ENCODE data around the gene PFAS.
"Not testable (repeated sequence)": the region's sequence is repeated elsewhere in the genome, so short reads cannot be mapped to it uniquely, and the experiment has no call there.

PFAS gene

DNA sequence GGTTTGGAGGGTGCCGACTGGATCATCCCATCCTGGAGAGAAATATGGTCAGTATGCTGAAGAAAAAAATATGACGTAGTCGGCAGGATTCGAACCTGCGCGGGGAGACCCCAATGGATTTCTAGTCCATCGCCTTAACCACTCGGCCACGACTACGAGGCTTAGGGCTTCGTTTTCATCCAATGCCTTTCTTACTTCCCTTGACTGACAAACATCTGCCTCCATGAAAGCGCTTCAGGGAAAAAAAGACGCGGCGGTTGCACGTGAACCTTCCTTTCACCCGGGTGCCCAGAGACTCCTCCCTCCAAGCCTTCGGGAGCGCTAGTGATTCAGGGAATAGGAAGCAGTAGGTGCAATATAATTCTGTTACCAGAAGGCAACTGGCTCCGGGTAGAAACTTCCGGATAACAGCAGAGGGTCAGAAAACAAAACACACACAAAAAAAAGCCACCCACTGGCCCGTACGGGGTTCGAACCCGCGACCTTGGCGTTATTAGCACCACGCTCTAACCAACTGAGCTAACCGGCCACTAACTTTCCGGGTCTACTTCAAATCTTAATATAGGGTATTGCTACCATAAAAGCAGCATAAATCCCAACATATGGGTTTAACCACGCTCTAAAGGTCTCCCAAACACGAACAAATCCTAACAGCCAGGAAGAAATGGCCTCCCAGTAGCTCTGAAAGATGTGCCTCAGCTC lies 22.4 kb upstream of the PFAS start:
- FAIRE-seq: no peak

DNA sequence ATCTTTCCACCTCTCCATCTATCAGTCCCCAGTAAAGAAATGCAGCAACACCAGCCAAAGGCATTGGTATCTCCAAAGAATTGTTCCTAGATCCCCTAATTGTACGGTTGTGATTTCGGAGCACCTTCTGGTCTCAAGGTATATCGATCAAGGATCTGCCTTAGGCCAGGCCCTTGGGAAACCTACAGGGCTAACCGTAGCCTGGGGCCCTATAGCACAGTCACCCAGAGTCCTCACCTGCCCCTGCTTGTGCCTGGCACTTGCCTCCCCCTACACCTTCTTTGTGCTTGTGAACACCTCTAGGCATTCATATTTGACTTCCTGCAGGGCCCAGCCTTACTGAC lies 21.9 kb upstream of the PFAS start:
- no peak for DNase-seq (ENCODE audit: insufficient read length, low spot score)
- FAIRE-seq: no peak

More for the DNA sequence above, 22.4 kb upstream of the PFAS start:
- DNase-seq (ENCODE audit: insufficient read length, low spot score): peak; percentile 81

DNA sequence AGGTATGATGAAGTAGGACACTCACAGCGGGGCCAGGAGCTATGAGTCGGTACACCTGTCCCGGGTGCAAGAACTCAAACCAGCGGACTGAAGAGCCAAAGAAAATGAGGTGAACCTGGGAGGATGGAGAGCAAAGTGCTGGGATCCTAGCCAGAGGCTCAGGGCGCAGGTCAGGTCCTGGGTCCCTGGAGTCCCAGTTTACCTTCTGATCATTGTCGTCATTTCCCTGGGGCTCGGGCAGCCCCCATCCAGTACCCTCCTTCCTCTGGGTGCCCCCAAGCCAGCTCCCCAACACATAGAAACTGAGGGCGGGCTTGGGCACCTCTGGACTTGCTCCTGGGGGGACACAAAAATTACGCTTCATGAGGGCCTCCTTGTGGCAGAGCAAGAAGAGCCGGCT lies 17.4 kb upstream of the PFAS start:
- DNase-seq (ENCODE audit: insufficient read length, low spot score) (no peak), FAIRE-seq (no peak)

DNA sequence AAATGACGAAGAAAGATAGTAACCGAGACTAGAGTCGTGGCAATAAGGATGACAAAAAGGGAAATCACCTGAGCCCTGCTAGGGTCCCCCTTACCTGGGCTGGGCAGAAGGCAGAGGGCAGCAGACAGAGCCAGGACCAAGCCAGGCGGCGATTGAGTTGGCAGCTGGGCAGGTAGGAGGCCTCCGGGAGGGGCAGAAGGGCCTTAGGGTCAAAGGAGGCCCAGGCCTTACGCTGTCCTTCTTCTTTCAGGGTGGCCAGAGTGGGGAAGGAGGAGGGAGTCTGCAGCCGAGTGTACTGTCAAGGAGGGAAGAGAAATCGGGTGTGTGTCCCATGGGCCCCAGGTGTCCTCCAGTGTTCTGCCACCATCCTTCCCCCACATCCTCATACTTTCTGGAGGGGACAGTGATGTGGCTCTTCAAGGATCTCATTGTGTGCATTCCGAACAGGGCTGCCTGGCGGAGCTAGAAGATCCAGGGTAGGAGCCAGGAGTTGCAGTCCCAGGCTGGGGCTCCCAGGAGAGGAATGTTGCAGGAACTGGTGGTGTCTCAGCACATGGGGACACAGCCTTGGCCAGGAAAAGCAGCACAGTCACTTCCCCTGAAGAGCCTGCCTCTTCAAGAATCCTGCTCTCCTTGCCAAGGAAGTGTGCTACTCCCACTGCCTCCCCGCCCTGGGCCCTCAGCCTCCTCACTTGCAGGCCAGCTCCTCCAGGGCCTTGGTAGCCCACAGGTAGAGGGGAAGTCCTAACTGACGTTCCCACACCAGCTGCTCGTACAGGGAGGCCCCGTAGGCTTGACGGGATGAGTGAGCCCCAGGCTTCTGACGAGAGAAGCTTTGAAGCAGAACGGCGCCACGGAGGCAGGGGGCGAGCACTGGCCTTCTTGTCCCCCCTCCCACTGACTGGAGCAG lies 14.5 kb upstream of the PFAS start:
- no peak for FAIRE-seq
- no peak for DNase-seq (ENCODE audit: insufficient read length, low spot score)

DNA sequence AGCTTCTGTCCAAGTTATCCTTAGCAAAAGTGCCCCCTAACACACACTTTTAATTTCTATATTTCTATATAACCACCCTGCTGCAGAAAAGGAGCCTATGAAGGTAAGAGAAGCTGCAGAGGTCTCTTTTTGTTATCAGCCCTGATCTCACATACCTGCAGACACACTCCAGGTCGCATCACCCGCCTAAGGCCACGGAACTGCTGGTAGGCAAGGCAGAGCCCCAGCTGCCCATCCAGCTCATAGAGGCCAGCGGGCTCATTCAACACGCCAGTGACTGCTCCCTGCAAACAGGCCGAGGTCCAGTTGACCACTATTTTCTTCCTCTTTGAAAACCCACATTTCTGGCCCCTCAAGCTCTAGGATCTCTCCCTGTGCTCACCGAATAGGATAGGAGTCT lies 13.4 kb upstream of the PFAS start:
- DNase-seq (ENCODE audit: insufficient read length, low spot score) (no peak), FAIRE-seq (no peak)

DNA sequence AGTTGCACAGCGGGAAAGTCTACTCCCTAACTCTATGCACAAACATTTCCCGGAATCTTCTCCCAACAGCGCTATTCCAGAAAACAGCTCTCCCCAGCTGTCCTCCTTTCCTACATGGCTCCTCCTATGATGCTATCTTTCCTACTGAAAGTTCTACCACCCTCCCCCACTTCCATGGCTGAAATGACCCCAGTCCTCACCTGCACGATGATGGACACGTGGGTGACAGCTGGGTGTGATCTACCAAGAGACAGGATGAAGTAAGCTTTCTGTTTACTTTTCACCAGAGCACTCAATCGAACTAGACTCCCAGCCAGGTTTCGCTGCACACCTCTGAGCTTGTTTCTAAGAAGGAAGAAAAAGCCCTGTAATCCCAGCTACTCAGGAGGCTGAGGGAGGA lies 11.9 kb upstream of the PFAS start:
- FAIRE-seq (peak; percentile 55), DNase-seq (ENCODE audit: insufficient read length, low spot score) (no peak)

DNA sequence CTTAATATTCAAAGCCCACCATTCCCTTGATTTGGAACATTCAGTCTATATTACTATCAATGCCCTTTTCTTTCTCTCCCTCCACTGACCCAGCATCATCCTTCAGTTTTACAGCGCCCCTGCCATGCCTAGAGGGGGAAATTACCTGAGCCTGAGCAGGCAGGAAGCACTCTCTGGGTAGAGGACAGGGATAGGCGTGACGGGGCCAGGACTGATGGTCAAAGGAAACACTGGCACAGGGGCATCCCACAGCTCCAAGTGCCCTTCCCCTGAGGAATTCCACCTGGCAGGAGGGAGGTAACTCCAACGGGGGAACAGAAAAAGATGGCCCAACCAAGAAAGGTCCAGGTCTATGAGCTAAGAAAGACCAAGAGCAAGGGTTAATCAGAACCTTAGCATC lies 11.2 kb upstream of the PFAS start:
- DNase-seq (ENCODE audit: insufficient read length, low spot score): no peak
- no peak for FAIRE-seq

DNA sequence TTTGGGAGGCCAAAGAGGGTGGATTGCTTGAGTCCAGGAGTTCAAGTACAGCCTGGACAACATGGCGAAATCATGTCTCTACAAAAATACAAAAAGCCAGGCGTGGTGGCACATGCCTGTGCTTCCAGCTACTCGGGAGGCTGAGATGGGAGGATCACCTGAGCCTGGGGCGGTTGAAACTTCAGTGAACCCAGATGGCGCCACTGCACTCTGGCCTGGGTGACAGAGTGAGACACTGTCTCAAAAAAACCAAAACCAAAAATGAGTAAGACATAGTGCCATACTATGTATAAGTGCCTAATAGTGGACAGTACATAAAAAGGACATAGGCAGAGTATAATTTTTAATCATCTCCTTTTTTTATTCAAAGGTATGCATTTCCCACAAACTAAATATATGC lies 5.3 kb upstream of the PFAS start:
- DNase-seq (ENCODE audit: insufficient read length, low spot score): no peak
- no peak for FAIRE-seq

DNA sequence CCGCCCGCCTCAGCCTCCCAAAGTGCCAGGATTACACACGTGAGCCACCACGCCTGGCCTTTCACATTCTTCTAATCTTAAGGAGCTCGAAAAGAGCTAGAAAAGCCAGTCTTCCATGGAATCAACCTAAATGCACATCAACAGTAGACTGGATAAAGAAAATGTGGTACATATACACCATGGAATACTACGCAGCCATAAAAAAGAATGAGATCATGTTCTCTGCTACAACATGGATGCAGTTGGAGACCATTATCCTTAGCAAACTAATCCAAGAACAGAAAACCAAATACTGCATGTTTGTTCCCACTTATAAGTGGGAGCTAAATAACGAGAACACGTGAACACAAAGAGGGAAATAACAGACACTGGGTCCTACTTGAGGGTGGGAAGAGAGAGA lies 4.3 kb upstream of the PFAS start:
- DNase-seq (ENCODE audit: insufficient read length, low spot score) (no peak), FAIRE-seq (no peak)

DNA sequence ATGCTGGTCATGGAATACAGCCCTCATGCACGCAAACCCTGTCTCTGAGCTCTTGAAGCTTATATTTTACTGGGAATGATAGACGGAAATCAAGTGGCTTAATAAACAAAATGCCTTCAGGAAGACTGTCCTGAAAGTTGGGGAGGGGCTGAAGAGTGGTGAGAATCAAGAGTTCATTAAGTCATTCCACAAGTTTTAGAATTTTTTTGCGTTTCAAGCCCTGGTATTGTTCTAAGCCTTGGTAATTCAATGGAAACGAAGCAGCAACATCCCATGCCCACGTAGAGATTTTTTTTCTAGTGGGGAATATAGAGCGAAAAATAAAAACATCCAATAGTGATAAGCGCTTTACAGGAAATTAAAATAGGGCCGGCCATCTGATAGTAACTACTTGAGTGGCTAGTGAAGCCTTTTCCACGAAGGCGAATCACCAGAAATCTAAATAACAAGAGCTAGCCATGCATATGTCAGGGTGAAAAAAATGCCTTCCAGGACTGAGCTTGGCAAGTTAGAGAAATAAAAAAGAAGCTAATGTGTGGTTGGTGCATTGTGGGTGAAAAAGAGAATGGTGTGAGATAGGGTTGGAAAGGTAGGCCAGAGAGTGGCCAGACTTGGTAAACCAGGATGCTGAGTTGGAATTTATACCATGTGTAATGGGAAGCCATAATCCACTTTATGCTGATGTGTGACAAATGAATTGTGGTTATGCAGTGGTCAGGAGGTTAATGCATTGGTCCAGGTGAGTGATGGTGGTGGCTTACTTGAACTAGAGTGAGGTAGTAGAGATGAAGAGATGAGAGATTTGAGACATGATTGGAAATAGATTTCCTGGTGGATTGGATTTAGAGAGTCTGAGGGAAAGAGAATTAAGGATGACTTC lies 772 bp downstream of the PFAS start:
- DNase-seq (ENCODE audit: insufficient read length, low spot score) (no peak), FAIRE-seq (peak; percentile 92)

DNA sequence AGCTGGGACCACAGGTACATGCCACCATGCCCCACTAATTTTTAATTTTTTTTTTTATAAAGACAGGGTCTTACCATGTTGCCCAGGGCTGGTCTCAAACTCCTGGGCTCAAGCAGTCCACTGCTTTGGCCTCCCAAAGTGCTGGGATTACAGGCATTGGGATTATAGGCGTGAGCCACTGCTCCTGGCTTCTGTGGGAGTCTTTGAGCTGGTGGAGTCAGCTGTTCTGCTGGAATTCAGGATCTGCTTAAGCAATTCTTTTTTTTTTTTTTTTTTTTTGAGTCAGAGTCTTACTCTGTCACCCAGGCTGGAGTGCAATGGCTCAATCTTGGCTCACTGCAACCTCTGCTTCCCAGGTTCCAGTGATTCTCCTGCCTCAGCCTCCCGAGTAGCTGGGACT lies 2.3 kb downstream of the PFAS start:
- FAIRE-seq; DNase-seq (ENCODE audit: insufficient read length, low spot score): not testable (repeated sequence)

DNA sequence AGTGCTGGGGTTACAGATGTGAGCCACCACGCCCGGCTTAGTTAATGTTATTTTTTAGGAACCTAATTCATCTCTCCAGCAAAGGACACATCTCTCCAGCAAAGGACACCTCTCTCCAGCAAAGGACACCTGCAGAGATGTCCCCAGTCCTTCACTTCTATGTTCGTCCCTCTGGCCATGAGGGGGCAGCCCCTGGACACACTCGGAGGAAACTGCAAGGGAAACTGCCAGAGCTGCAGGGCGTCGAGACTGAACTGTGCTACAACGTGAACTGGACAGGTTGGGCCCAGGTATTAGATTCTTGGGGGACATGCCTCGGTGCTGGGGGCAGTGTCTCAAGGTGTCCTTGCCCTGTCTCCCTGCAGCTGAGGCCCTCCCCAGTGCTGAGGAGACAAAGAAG lies 4.7 kb downstream of the PFAS start:
- no peak for DNase-seq (ENCODE audit: insufficient read length, low spot score)
- no peak for FAIRE-seq

DNA sequence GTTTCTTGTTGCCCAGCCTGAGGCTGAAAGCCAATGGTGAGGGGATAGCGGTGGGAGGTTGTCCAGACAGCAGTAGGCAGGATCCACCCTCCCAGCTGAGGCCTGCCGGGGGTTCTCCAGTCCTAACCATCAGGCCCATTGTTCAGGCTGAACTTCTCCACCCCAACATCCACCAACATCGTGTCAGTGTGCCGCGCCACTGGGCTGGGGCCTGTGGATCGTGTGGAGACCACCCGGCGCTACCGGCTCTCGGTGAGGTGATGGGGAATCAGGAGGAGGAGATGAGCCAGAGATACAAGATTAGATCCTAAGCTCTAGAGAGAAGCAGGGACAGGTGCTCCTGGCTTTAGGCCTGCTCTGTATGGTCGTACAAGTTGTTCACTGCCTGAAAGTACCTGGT lies 5.8 kb downstream of the PFAS start:
- FAIRE-seq: no peak
- no peak for DNase-seq (ENCODE audit: insufficient read length, low spot score)

DNA sequence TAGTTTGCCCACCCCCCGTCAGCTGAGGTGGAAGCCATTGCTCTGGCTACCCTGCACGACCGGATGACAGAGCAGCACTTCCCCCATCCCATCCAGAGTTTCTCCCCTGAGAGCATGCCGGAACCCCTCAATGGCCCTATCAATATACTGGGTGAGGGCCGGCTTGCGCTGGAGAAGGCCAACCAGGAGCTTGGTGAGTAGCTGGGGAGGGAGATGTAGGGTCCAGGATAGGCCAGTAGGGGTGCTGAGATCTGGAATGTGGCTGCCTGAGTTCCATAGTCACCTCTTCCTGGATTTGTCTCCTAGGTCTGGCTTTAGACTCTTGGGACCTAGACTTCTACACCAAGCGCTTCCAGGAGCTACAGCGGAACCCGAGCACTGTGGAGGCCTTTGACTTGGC lies 6.4 kb downstream of the PFAS start:
- FAIRE-seq (no peak), DNase-seq (ENCODE audit: insufficient read length, low spot score) (no peak)

DNA sequence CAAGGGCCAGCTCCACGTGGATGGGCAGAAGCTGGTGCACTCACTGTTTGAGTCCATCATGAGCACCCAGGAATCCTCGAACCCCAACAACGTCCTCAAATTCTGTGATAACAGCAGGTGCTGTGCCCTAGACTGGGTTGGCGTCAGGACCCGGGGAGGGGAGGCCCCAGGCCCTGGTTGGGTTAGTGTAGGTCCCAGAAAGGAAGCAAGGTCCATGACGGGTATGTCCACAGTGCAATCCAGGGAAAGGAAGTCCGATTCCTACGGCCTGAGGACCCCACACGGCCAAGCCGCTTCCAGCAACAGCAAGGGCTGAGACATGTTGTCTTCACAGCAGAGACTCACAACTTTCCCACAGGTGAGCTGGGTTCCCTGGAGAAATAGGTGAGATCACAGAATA lies 7.2 kb downstream of the PFAS start:
- FAIRE-seq (no peak), DNase-seq (ENCODE audit: insufficient read length, low spot score) (no peak)

DNA sequence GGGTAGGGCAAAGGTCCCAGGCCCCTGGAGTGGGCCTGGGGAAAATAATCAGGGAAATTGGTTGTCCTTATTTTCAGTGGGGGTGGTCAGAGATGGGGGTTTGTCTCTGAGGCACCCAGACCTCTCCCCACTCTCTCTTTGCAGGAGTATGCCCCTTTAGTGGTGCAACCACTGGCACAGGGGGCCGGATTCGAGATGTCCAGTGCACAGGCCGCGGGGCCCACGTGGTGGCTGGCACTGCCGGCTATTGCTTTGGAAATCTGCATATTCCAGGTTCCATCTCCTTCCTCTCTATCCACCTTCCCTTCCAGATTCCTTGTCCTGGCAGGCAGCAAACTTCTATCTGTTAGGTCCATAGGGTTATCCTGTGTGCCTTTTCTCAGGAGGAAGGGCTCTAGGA lies 7.6 kb downstream of the PFAS start:
- FAIRE-seq (no peak), DNase-seq (ENCODE audit: insufficient read length, low spot score) (no peak)

DNA sequence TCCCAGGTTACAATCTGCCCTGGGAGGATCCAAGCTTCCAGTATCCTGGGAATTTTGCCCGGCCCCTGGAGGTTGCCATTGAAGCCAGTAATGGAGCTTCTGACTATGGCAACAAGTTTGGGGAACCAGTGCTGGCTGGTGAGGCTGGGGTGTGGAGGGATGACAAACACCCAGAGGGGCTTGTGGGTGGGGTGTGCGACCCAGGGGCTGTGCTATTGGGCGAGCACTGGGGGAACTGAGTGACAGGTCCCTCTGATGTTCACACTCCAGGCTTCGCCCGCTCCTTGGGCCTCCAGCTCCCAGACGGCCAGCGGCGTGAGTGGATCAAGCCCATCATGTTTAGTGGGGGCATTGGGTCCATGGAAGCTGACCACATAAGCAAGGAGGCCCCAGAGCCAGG lies 8.7 kb downstream of the PFAS start:
- DNase-seq (ENCODE audit: insufficient read length, low spot score): no peak
- no peak for FAIRE-seq

DNA sequence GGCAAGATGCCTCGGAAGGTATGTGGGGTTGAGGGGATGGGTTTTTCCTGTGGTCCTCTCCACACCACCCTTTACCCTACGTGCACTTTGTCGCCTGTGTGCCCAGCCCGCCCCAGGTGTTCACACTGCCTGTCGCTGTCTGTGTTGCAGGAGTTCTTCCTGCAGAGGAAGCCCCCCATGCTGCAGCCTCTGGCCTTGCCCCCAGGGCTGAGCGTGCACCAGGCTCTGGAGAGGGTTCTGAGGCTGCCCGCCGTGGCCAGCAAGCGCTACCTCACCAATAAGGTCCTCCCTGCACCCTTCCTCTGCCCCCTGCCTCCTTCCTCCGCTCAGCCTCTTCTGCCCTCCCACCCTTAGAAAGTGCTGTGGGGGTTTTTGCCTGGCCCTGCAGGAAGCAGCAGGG lies 15.2 kb downstream of the PFAS start:
- FAIRE-seq: no peak
- no peak for DNase-seq (ENCODE audit: insufficient read length, low spot score)

DNA sequence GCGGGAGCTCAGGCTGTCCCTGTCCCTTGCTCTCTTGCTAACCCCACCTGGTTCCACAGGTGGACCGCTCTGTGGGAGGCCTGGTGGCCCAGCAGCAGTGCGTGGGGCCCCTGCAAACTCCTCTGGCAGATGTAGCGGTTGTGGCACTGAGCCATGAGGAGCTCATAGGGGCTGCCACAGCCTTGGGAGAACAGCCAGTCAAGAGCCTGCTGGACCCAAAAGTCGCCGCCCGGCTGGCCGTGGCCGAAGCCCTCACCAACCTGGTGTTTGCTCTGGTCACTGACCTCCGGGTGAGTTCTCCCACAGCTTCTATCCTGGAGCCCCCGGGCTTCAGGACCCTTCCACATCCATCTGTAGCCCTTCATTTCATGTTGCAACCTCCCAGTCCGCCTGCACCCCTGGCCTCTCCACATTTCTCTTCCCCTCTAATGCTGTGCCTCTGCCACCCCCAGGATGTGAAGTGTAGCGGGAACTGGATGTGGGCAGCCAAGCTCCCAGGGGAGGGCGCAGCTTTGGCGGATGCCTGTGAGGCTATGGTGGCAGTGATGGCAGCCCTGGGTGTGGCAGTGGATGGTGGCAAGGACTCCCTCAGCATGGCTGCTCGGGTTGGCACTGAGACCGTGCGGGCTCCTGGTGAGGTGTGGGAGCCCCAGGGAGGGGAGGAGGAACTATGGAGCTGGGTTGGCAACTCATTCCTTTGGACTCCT lies 15.9 kb downstream of the PFAS start:
- no peak for DNase-seq (ENCODE audit: insufficient read length, low spot score)
- no peak for FAIRE-seq

DNA sequence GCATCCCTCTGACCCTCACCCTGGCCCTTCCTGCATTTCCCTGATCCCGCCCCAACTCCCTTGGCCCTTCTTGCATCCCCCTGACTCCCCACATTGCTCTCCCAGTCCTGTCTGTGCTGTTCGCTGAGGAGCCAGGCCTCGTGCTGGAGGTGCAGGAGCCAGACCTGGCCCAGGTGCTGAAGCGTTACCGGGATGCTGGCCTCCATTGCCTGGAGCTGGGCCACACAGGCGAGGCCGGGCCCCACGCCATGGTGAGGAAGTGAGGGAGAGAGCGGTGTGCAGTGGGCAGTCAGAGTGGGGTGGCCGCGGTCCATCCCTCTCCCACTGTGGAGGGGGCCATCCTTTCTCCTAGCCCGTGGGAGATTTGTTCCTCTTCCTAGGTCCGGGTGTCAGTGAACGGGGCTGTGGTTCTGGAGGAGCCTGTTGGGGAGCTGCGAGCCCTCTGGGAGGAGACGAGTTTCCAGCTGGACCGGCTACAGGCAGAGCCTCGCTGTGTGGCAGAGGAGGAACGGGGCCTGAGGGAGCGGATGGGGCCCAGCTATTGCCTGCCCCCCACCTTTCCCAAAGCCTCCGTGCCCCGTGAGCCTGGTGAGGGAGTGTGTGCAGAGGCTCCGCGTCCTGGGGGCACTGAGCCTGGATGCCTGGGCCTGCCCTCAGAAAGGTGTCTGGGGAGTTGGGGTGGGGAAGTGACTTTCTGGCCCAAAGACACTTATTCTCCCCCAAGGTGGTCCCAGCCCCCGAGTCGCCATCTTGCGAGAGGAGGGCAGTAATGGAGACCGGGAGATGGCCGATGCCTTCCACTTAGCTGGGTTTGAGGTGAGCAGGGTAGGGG lies 17.8 kb downstream of the PFAS start:
- FAIRE-seq: peak; percentile 4
- no peak for DNase-seq (ENCODE audit: insufficient read length, low spot score)
